Osteoblast (primary cell): ENCODE measurements around the gene TDRD3. TPM values are rescaled to one million over a fixed set of nuclear protein-coding genes. Genes with fewer than 3 reads are reported as not detected.
A peak's percentile ranks its signal among the peaks of the same experiment; 100 is the strongest.

ENCODE experiments used
- DNase-seq: peaks from one replicate; pipeline ENCODE4 v3.0.0; 2011; ENCODE audit warnings: low spot score, mixed read lengths; ENCODE audit not compliant: insufficient read length; ENCODE audit errors: missing footprints
- H2AFZ ChIP-seq: 2 replicates; pipeline ENCODE4 v1.6.0; 2011; ENCODE audit warnings: mild to moderate bottlenecking, low read length
- H3K27ac ChIP-seq: 2 replicates; pipeline ENCODE4 v1.5.1; 2011; ENCODE audit warnings: mild to moderate bottlenecking, low read depth, low read length, moderate library complexity
- H3K27me3 ChIP-seq: 2 replicates; pipeline ENCODE4 v1.6.0; 2012; ENCODE audit warnings: mild to moderate bottlenecking, control low read depth, inconsistent platforms, low read length, moderate library complexity; ENCODE audit not compliant: insufficient read depth
- H3K36me3 ChIP-seq: 2 replicates; pipeline ENCODE4 v1.5.1; 2011; ENCODE audit warnings: mild to moderate bottlenecking, low read length, control low read depth, moderate library complexity; ENCODE audit not compliant: insufficient read depth
- H3K4me1 ChIP-seq: 2 replicates; pipeline ENCODE4 v1.5.1; 2011; ENCODE audit warnings: mild to moderate bottlenecking, low read length, control low read depth, moderate library complexity; ENCODE audit not compliant: insufficient read depth
- H3K4me2 ChIP-seq: 2 replicates; pipeline ENCODE4 v1.6.0; 2011; ENCODE audit warnings: mild to moderate bottlenecking, low read length; ENCODE audit not compliant: insufficient read depth
- H3K4me3 ChIP-seq: fragments of 200-600 bp; sonication (generic); 3 replicates; pipeline ENCODE4 v1.5.1; 2012; ENCODE audit warnings: mild to moderate bottlenecking, low read length, inconsistent platforms; ENCODE audit not compliant: insufficient read depth
- H3K79me2 ChIP-seq: 2 replicates; pipeline ENCODE4 v1.6.0; 2012; ENCODE audit warnings: mild to moderate bottlenecking, low read length, control low read depth, inconsistent platforms; ENCODE audit not compliant: insufficient read depth
- H3K9me3 ChIP-seq: 2 replicates; pipeline ENCODE4 v1.5.1; 2011; ENCODE audit warnings: low read depth, low read length, control low read depth
- H4K20me1 ChIP-seq: 2 replicates; pipeline ENCODE4 v1.6.0; 2012; ENCODE audit warnings: mild to moderate bottlenecking, low read length, control low read depth; ENCODE audit not compliant: insufficient read depth
- total RNA-seq: library from RNA; depleted of rRNA; stranded (reverse); fragments of >200 nt; gene quantifications from 2 replicates; pipeline ENCODE4 v1.2.3, GENCODE V29; 2012
- TF ChIP-seq, protein P1 (sequence below): IDR thresholded peaks from 2 replicates; pipeline ENCODE4 v1.5.1; 2011; ENCODE audit warnings: mild to moderate bottlenecking, low read depth, low read length, moderate library complexity; ENCODE audit errors: extremely low read depth

TDRD3 gene
- total RNA-seq, 1 donor = 33.7 TPM

GRCh38 chr13:60412909-60413616 lies 16.0 kb downstream of the TDRD3 start:
- no peak overlapping the region for H3K27ac ChIP-seq
- no peaks in the 10 kb centered on the region for H4K20me1 ChIP-seq
- H3K9me3 ChIP-seq = no peaks in the 10 kb centered on the region
- no peak overlapping the region for H2AFZ ChIP-seq
- H3K4me1 ChIP-seq = no peaks in the 10 kb centered on the region
- peak; percentile 51 for DNase-seq
- TF ChIP-seq, protein P1, sequence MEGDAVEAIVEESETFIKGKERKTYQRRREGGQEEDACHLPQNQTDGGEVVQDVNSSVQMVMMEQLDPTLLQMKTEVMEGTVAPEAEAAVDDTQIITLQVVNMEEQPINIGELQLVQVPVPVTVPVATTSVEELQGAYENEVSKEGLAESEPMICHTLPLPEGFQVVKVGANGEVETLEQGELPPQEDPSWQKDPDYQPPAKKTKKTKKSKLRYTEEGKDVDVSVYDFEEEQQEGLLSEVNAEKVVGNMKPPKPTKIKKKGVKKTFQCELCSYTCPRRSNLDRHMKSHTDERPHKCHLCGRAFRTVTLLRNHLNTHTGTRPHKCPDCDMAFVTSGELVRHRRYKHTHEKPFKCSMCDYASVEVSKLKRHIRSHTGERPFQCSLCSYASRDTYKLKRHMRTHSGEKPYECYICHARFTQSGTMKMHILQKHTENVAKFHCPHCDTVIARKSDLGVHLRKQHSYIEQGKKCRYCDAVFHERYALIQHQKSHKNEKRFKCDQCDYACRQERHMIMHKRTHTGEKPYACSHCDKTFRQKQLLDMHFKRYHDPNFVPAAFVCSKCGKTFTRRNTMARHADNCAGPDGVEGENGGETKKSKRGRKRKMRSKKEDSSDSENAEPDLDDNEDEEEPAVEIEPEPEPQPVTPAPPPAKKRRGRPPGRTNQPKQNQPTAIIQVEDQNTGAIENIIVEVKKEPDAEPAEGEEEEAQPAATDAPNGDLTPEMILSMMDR = no peak
- H3K27me3 ChIP-seq = no peaks in the 10 kb centered on the region
- H3K79me2 ChIP-seq = peaks cover 20% of the 10 kb centered on the region
- no peaks in the 10 kb centered on the region for H3K36me3 ChIP-seq
- H3K4me2 ChIP-seq = no peak overlapping the region
- H3K4me3 ChIP-seq = no peak overlapping the region

DNA sequence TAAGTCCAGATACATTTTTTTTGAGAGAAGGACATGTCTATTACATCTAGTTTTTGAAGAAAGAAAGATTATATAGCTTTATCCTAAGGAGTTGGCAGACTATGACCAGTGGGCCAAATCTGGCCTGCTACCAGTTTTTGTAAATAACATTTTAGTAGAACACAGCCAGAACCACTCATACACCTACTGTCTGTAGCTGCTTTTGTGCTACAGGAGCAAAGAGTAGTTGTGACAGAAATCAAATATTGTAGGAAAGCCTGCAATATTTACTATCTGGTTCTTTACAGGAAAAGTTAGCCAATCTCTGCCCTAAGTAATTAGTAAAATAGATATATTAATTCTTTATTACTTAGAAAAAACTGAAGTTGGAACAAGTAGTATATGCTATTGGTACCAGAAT lies 17.2 kb downstream of the TDRD3 start:
- Histone ChIP-seq H2AFZ (no peak overlapping the region), H3K4me3 (no peak overlapping the region), H3K79me2 (peaks cover 25% of the 10 kb centered on the region), H3K4me2 (no peak overlapping the region), H3K36me3 (no peaks in the 10 kb centered on the region), H3K9me3 (no peaks in the 10 kb centered on the region), H3K27ac (no peak overlapping the region), H3K27me3 (no peaks in the 10 kb centered on the region), H4K20me1 (no peaks in the 10 kb centered on the region), H3K4me1 (no peaks in the 10 kb centered on the region)
- DNase-seq = no peak
- TF ChIP-seq, protein P1 = no peak

DNA sequence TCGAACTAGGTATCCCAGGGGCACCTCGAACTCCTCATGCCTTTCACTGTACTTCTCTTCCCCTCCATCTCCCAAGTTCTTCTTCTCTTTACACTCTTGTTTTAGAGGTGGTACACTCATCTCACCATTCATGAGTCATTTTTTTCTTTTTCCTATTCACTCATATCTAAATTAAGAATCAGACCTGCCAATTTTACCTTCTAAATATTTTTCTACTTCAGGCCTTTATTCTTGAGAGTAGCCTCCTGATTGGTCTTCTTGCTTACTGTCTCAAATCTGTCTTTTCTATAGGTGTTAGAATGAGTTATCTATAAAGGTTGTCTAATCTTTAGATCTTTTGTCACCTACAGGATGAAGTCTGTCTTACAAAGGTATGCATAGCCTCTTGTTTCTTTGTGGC lies 20.7 kb downstream of the TDRD3 start:
- TF ChIP-seq, protein P1 = no peak
- Histone ChIP-seq H3K4me2 (no peak overlapping the region), H3K27me3 (no peaks in the 10 kb centered on the region), H4K20me1 (no peaks in the 10 kb centered on the region), H3K9me3 (no peaks in the 10 kb centered on the region), H3K27ac (no peak overlapping the region), H3K4me3 (no peak overlapping the region), H3K4me1 (no peaks in the 10 kb centered on the region), H3K36me3 (no peaks in the 10 kb centered on the region), H2AFZ (no peak overlapping the region), H3K79me2 (peaks cover 14% of the 10 kb centered on the region)
- DNase-seq = no peak

GRCh38 chr13:60418954-60419353 lies 21.9 kb downstream of the TDRD3 start:
- no peak overlapping the region for H3K4me2 ChIP-seq
- TF ChIP-seq, protein P1 = no peak
- H3K27ac ChIP-seq = no peak overlapping the region
- no peak overlapping the region for H2AFZ ChIP-seq
- no peaks in the 10 kb centered on the region for H3K4me1 ChIP-seq
- DNase-seq = no peak
- peaks cover 10% of the 10 kb centered on the region for H3K79me2 ChIP-seq
- no peaks in the 10 kb centered on the region for H3K27me3 ChIP-seq
- no peaks in the 10 kb centered on the region for H4K20me1 ChIP-seq
- H3K36me3 ChIP-seq = no peaks in the 10 kb centered on the region
- no peak overlapping the region for H3K4me3 ChIP-seq
- no peaks in the 10 kb centered on the region for H3K9me3 ChIP-seq
